Choroid plexus epithelial cell (primary cell): ENCODE measurements around the gene RIGI.
A peak's percentile ranks its signal among the peaks of the same experiment; 100 is the strongest.

Experiments used
- DNase-seq: peaks from one replicate; pipeline ENCODE4 v3.0.0-alpha.2; 2010; ENCODE audit warnings: low read depth
- H3K4me3 ChIP-seq: 2 replicates; pipeline ENCODE4 v1.5.1; 2011; ENCODE audit warnings: low read depth, mild to moderate bottlenecking, control low read depth, low read length, moderate library complexity
- TF ChIP-seq, protein P1 (sequence below): conservative IDR thresholded peaks from 2 replicates; pipeline ENCODE4 v1.5.1; 2011; ENCODE audit warnings: low read depth, mild to moderate bottlenecking, control low read depth, inconsistent platforms, low read length, moderate library complexity

The RIGI gene

DNA sequence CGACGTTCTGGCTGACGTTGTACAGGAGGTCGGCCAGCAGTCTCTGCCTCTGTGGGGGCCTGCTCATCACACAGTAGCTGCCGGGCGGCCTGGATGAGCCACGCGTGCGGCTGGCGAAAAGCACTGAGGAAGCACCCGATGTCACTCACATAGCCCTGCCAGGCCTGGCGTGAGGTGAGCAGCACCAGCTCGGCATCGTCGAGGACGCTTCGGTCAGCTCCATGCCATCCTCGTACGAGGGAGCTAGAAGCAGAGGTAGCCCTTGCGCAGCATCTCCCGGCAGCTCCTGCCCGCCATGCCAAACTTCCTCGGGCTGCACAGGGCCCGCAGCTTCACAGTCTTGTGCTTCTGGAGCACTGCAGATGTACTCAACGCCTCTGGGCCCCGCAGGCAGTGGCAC, 40.8 kb upstream of the RIGI start:
- H3K4me3 ChIP-seq = no peak overlapping the region
- TF ChIP-seq, protein P1, sequence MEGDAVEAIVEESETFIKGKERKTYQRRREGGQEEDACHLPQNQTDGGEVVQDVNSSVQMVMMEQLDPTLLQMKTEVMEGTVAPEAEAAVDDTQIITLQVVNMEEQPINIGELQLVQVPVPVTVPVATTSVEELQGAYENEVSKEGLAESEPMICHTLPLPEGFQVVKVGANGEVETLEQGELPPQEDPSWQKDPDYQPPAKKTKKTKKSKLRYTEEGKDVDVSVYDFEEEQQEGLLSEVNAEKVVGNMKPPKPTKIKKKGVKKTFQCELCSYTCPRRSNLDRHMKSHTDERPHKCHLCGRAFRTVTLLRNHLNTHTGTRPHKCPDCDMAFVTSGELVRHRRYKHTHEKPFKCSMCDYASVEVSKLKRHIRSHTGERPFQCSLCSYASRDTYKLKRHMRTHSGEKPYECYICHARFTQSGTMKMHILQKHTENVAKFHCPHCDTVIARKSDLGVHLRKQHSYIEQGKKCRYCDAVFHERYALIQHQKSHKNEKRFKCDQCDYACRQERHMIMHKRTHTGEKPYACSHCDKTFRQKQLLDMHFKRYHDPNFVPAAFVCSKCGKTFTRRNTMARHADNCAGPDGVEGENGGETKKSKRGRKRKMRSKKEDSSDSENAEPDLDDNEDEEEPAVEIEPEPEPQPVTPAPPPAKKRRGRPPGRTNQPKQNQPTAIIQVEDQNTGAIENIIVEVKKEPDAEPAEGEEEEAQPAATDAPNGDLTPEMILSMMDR = no peak
- DNase-seq = no peak

GRCh38 chr9:32565967-32566366, 40.0 kb upstream of the RIGI start:
- TF ChIP-seq, protein P1 = no peak
- no peak for DNase-seq

DNA sequence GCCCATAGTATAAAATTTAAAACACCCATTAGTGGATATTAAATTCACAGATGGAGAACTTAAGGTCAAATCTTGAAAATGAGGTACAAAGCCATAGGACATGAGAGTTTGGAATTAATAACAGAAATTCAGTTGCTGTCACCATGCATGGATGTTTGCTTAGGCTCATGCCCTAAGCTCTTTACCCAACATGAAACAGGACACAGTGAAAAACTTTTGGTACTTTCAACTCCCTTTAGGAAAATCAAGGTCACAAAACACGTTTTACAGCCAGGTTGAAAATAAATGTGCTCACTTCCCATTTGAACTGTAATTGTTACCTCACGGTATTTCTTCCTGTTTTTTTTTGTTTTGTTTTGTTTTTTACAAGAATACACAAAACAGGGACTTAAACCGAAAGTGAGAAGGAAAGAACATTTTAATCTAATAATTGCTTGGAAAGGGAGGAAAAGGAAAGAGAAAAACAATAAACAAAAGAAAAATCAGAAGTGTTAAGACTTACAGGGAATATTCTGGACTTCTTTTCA, 32.5 kb upstream of the RIGI start:
- no peak for DNase-seq
- H3K4me3 ChIP-seq = no peak overlapping the region
- TF ChIP-seq, protein P1 = no peak

More at GRCh38 chr9:32565967-32566366, 40.0 kb upstream of the RIGI start:
- H3K4me3 ChIP-seq = no peak overlapping the region

- no peak for DNase-seq
- no peak overlapping the region for H3K4me3 ChIP-seq
- TF ChIP-seq, protein P1 = no peak
These were observed 28.6 kb upstream of the RIGI start for GRCh38 chr9:32554591-32554990.

GRCh38 chr9:32554107-32554506, 28.1 kb upstream of the RIGI start:
- DNase-seq = peak; percentile 47
- TF ChIP-seq, protein P1 = no peak
- H3K4me3 ChIP-seq = no peak overlapping the region

GRCh38 chr9:32552172-32552872, 26.3 kb upstream of the RIGI start, which contains the start of the genes SMIM27 and TOPORS:
Gene SMIM27, plus strand, starts transcription at chr9:32552327. Its CDS starts 108 bp downstream, at chr9:32552435.
Gene TOPORS, minus strand, starts transcription at chr9:32552586. Its CDS starts 150 bp downstream, at chr9:32552436.
- peak; percentile 94 for DNase-seq
- H3K4me3 ChIP-seq = peak within 1 kb of the TSS; percentile 84
- TF ChIP-seq, protein P1 = no peak
